Kidney (tissue), 14 donors: ENCODE data around the gene TMBIM1. TPM values are rescaled to one million over a fixed set of nuclear protein-coding genes. Genes with fewer than 3 reads are reported as not detected.

Experiments used
- DNase-seq, 5 donors: peaks; one replicate each; pipeline ENCODE4 v3.0.0-alpha.2; 2013 to 2020
- FAIRE-seq: peaks from 2 replicates; lab custom pipeline; 2012; peaks lifted over from hg19 to GRCh38; lab: Jason Lieb, UNC
- H3K27ac ChIP-seq, 2 donors: one replicate each; pipeline ENCODE4 v1.7.0; 2013; ENCODE audit warnings: low read depth in 2 of 2, low read length in 2 of 2, inconsistent platforms in 1 of 2
- H3K27me3 ChIP-seq: one replicate; pipeline ENCODE4 v1.7.1; 2013; ENCODE audit warnings: low read length, inconsistent platforms; ENCODE audit not compliant: control insufficient read depth, insufficient read depth
- H3K36me3 ChIP-seq, 3 donors: one replicate each; pipeline versions ENCODE4 v1.7.0 to v1.7.1; 2013; ENCODE audit warnings: low read length in 3 of 3, control low read depth in 1 of 3, inconsistent platforms in 1 of 3; ENCODE audit not compliant: insufficient read depth in 3 of 3, control insufficient read depth in 2 of 3
- H3K4me1 ChIP-seq, 3 donors: one replicate each; pipeline versions ENCODE4 v1.7.0 to v1.7.1; 2013; ENCODE audit warnings: low read length in 3 of 3, inconsistent platforms in 1 of 3, low read depth in 1 of 3; ENCODE audit not compliant: control insufficient read depth in 2 of 3, insufficient read depth in 2 of 3
- H3K4me3 ChIP-seq, 3 donors: one replicate each; pipeline versions ENCODE4 v1.7.0 to v1.8.1; 2013; ENCODE audit warnings: low read length in 3 of 3, control low read depth in 1 of 3, inconsistent platforms in 1 of 3
- H3K9ac ChIP-seq, 3 donors: one replicate each; pipeline versions ENCODE4 v1.7.0 to v1.7.1; 2013; ENCODE audit warnings: low read length in 3 of 3, control low read depth in 1 of 3, inconsistent platforms in 1 of 3
- H3K9me3 ChIP-seq, 3 donors: one replicate each; pipeline versions ENCODE4 v1.7.0 to v1.7.1; 2013; ENCODE audit warnings: low read length in 3 of 3, control low read depth in 1 of 3, inconsistent platforms in 1 of 3; ENCODE audit not compliant: control insufficient read depth in 2 of 3, insufficient read depth in 1 of 3
- intact Hi-C: fragments of 100-400 bp; cut with DNase I; formaldehyde crosslinking; loops from one replicate; pipeline ENCODE4 v1.11.1; 2022
- polyA plus RNA-seq: library from polyadenylated mRNA; stranded (reverse); fragments of 350-450 nt; fragmentation: Illumina TruSeq; extraction: RNeasy Lipid Tissue Mini Kit (QIAGEN cat#74804); gene quantifications from one replicate; pipeline ENCODE4 v1.2.3, GENCODE V29; 2014; ENCODE audit warnings: low read depth, low replicate concordance; ENCODE audit not compliant: insufficient read depth
- total RNA-seq: library from RNA; stranded (reverse); fragmentation: NEBNext Ultra II Directional; extraction: Animal tissue kit (Norgen Biotek cat#: 25700); gene quantifications from one replicate; pipeline ENCODE4 v1.2.1, GENCODE V29; 2021
- TF ChIP-seq, protein P1 (sequence below): IDR thresholded peaks from 3 replicates; pipeline ENCODE4 v1.5.1; 2012; ENCODE audit warnings: mild to moderate bottlenecking, moderate library complexity, borderline replicate concordance; ENCODE audit not compliant: insufficient read depth; ENCODE audit errors: extremely low read depth
- donor health status: control.
- donor health status: control.
- donor health status: control.
- donor health status: control.
- donor health status: control.
- donor health status: DM: yes; HTN: yes; CAD: no.
- donor health status: Normal renal cell carcinoma (clear cell type).

The TMBIM1 gene
- total and polyA plus RNA-seq, 2 donors from 2014 or later, result 130 to 217 TPM

DNA sequence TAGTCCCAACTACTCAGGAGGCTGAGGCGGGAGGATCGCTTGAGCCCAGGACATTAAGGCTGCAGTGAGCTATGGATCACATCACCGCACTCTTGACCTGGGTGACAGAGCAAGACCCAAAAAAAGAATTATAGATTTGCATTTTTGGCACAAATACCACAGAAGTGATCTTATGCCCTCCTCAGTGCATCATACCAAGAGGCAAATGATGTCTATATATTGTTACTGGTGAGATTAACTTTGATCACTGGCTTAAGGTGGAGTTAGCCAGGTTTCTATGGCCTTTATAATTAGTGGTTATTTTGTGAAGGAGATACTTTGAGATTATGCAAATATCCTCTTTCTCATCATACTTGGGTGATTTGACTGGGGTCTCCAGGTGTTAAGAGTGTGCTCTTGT lies 42.2 kb upstream of the TMBIM1 start:
- FAIRE-seq (no peak), DNase-seq (no peak)
- peaks cover 0 to 6% (median 5%) of the 10 kb centered on the region in 3 donors for H3K4me1 ChIP-seq
- intact Hi-C loops, result no loop called here
- H3K36me3 ChIP-seq, result no peaks in the 10 kb centered on the region
- H3K9me3 ChIP-seq, result no peaks in the 10 kb centered on the region
- TF ChIP-seq, protein P1, sequence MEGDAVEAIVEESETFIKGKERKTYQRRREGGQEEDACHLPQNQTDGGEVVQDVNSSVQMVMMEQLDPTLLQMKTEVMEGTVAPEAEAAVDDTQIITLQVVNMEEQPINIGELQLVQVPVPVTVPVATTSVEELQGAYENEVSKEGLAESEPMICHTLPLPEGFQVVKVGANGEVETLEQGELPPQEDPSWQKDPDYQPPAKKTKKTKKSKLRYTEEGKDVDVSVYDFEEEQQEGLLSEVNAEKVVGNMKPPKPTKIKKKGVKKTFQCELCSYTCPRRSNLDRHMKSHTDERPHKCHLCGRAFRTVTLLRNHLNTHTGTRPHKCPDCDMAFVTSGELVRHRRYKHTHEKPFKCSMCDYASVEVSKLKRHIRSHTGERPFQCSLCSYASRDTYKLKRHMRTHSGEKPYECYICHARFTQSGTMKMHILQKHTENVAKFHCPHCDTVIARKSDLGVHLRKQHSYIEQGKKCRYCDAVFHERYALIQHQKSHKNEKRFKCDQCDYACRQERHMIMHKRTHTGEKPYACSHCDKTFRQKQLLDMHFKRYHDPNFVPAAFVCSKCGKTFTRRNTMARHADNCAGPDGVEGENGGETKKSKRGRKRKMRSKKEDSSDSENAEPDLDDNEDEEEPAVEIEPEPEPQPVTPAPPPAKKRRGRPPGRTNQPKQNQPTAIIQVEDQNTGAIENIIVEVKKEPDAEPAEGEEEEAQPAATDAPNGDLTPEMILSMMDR, result no peak
- H3K9ac ChIP-seq, result no peak overlapping the region
- no peaks in the 10 kb centered on the region for H3K27me3 ChIP-seq
- no peak overlapping the region for H3K4me3 ChIP-seq
- no peak overlapping the region for H3K27ac ChIP-seq

DNA sequence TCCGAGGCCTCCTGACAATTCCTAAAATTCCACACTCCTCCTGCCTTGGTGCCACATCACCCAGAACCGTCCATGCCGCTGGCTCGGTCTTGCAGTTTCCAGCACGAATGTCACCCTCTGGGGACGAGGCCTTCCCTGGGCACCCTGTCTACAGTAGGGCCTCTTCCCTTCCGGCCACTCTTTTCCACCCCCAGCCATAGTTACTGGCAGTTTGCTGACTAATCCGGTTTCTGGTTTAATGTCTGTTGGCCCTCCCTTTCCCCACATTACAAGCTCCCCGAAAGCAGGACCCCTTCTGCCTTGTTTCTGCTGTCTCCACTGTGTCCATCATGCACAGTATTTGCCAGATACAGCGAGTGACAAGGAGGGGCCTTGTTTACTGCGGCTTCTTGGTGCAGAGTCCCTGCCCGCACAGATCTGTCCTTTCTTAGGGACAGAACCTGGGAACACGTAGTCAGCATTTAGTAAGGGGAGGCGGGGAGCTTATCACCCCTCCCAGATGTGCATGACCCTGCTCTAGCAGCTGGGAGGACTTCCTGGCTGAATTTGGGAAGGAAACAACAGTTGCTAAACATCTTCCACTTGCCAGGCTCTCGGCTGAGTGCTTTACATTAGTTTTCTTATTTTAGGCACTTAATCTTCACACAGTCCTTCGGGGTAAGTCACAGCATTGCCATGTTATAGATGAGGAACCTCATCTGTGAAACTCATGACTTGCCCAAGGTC lies 40.8 kb upstream of the TMBIM1 start:
- Histone ChIP-seq H3K27me3 (no peaks in the 10 kb centered on the region), H3K4me3 (no peak overlapping the region), H3K9me3 (no peaks in the 10 kb centered on the region), H3K4me1 (peaks cover 0 to 9% (median 7%) of the 10 kb centered on the region in 3 donors), H3K36me3 (no peaks in the 10 kb centered on the region), H3K9ac (no peak overlapping the region), H3K27ac (no peak overlapping the region)
- DNase-seq, result peak in 3 of 5 donors; percentile 36 to 77 (median 73)
- no peak for FAIRE-seq
- intact Hi-C loops, result no loop called here
- TF ChIP-seq, protein P1, result no peak

DNA sequence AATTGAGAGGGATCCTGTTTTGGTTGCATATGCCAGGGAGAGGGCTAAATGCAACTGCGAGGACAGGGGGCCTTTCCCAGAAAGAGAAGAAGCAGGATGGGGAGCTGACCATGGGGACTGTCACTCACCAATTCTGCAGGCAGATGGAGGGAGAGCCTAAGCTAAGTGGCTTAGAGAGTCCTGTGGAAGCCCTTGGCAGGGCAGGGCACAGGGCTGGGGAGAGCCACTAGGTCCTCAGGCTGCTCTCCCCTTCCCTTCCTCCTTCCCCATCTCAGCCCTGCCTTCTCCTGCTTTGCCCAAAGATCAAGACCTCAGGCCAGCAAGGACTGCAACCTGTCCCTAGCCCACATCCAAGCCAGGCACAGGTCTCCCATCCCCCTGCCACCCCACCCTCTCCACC lies 40.0 kb upstream of the TMBIM1 start:
- Histone ChIP-seq H3K9ac (no peak overlapping the region), H3K27ac (no peak overlapping the region), H3K4me1 (peaks cover 0 to 12% (median 7%) of the 10 kb centered on the region in 3 donors), H3K9me3 (no peaks in the 10 kb centered on the region), H3K27me3 (no peaks in the 10 kb centered on the region), H3K4me3 (no peak overlapping the region), H3K36me3 (no peaks in the 10 kb centered on the region)
- FAIRE-seq (no peak), DNase-seq (no peak)
- TF ChIP-seq, protein P1, result no peak
- intact Hi-C loops, result no loop called here
